NT2/D1 (cell line): ENCODE results near the gene FBXW8.

Experiments
- DNase-seq: peaks from one replicate; pipeline ENCODE4 v3.0.0-alpha.2; 2011; ENCODE audit warnings: low read depth, low spot score
- H3K27me3 ChIP-seq: 2 replicates; pipeline ENCODE4 v1.6.0; 2011; ENCODE audit warnings: mild to moderate bottlenecking; ENCODE audit not compliant: insufficient read length, insufficient read depth
- H3K36me3 ChIP-seq: 2 replicates; pipeline ENCODE4 v1.6.1; 2011; ENCODE audit warnings: mild to moderate bottlenecking, low read length, mixed read lengths; ENCODE audit not compliant: insufficient read depth, insufficient read length
- H3K4me1 ChIP-seq: 2 replicates; pipeline ENCODE4 v1.5.1; 2011; ENCODE audit not compliant: insufficient read depth, insufficient read length
- H3K4me3 ChIP-seq: 2 replicates; pipeline ENCODE4 v1.5.1; 2011; ENCODE audit warnings: low read depth; ENCODE audit not compliant: insufficient read length
- H3K9ac ChIP-seq: 2 replicates; pipeline ENCODE4 v1.6.0; 2011; ENCODE audit warnings: low read depth; ENCODE audit not compliant: insufficient read length
- H3K9me3 ChIP-seq: 2 replicates; pipeline ENCODE4 v1.5.1; 2011; ENCODE audit warnings: mild to moderate bottlenecking, low read length; ENCODE audit not compliant: insufficient read depth
- SUZ12 ChIP-seq: IDR thresholded peaks from 2 replicates; pipeline ENCODE4 v1.6.1; 2011; ENCODE audit not compliant: insufficient read length, insufficient read depth; ENCODE audit errors: extremely low read depth
- YY1 ChIP-seq: IDR thresholded peaks from 2 replicates; pipeline ENCODE4 v1.6.1; 2011; ENCODE audit not compliant: insufficient read length, insufficient read depth
- ZNF274 ChIP-seq: IDR thresholded peaks from 2 replicates; pipeline ENCODE4 v1.6.1; 2011; ENCODE audit warnings: mild to moderate bottlenecking, low read depth, low read length

FBXW8 gene

DNA sequence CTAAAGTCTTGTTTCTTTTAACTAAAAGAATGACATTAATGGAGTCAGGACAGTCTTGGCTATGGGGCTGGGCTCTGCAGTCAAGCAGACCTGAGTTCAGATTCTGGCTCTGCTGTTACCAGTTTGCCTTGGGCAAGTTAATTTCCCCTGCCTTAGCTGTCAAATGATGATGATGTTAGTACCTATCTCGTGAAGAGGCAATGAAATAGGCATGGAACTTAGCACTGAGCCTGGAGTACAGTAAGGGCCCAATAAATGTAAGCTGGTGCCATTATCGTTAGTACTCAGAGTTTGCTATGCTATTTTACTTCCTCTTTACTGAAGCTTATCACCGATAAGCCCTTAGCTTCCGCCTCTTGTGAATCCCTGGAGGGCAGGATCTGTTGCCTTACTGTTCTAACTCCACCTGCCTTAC, 8.5 kb downstream of the FBXW8 start:
- H3K27me3 ChIP-seq, result no peaks in the 10 kb centered on the region
- H3K9ac ChIP-seq, result no peak overlapping the region
- H3K4me3 ChIP-seq, result no peak overlapping the region
- peaks cover 40% of the 10 kb centered on the region for H3K36me3 ChIP-seq
- TF ChIP-seq SUZ12, result no peak
- no peak for TF ChIP-seq YY1
- no peak for TF ChIP-seq ZNF274
- no peaks in the 10 kb centered on the region for H3K9me3 ChIP-seq
- no peak for DNase-seq
- H3K4me1 ChIP-seq, result no peaks in the 10 kb centered on the region

DNA sequence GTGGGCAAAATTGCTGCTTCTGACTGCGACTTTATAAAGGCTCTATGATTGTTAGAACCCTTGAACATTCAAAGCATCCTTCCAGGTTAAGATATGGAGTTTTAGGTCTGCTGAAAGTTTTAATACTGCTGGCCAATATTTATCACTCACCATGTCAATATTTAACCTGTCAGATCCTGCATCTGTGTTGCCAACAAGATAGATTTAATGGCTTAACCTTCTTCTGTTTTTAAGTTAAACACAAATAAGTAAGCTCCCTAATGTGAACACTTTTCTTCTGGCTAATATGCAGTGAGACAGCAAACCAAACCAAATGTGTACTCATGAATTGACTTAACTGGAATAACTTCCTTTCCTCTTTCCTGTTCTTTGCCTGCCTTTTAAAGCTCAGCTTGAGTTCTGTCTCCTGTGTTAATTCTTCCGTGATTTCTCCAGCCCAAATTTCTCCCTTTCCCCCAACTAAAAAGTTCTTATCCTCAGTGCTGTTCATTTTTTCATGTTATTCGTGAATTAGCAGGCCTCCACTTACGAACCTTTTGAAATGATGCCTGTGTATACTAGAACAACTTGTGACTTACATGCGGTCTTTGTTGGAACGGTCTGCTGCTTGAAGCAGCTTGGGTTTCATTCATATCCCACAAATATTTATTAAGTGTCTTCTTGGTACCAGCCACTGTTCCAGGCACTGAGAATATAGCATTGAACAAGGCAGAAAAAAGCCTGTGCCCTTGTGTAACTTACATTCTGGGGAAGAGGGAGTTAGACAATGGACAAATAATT, 9.1 kb downstream of the FBXW8 start:
- Histone ChIP-seq H3K9ac (no peak overlapping the region), H3K36me3 (peaks cover 38% of the 10 kb centered on the region), H3K9me3 (no peaks in the 10 kb centered on the region), H3K27me3 (no peaks in the 10 kb centered on the region), H3K4me3 (no peak overlapping the region), H3K4me1 (no peaks in the 10 kb centered on the region)
- DNase-seq, result no peak
- TF ChIP-seq ZNF274 (no peak), SUZ12 (no peak), YY1 (no peak)

DNA sequence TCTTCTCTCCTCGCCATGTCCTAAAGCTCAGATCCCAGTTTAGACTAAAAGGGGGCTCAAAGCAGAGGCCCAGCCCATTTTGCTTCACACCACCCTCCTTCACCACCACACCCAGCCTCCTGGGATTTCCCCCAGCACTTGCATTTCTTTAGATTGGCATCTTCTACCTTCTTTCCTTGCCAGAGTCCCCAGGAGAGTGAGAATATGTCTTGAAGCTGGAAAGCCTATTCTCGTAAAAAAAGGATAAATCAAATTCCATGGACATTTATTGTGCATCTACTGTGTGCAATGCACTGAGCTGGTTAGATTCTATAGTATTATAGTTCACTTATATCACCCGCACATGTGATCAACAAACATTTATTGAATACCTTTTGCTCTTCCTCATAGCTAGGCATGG, 10.2 kb downstream of the FBXW8 start:
- TF ChIP-seq YY1 (no peak), SUZ12 (no peak), ZNF274 (no peak)
- no peaks in the 10 kb centered on the region for H3K9me3 ChIP-seq
- no peak overlapping the region for H3K9ac ChIP-seq
- peaks cover 2% of the 10 kb centered on the region for H3K4me1 ChIP-seq
- H3K4me3 ChIP-seq, result no peak overlapping the region
- peaks cover 31% of the 10 kb centered on the region for H3K36me3 ChIP-seq
- no peaks in the 10 kb centered on the region for H3K27me3 ChIP-seq
- DNase-seq, result no peak

DNA sequence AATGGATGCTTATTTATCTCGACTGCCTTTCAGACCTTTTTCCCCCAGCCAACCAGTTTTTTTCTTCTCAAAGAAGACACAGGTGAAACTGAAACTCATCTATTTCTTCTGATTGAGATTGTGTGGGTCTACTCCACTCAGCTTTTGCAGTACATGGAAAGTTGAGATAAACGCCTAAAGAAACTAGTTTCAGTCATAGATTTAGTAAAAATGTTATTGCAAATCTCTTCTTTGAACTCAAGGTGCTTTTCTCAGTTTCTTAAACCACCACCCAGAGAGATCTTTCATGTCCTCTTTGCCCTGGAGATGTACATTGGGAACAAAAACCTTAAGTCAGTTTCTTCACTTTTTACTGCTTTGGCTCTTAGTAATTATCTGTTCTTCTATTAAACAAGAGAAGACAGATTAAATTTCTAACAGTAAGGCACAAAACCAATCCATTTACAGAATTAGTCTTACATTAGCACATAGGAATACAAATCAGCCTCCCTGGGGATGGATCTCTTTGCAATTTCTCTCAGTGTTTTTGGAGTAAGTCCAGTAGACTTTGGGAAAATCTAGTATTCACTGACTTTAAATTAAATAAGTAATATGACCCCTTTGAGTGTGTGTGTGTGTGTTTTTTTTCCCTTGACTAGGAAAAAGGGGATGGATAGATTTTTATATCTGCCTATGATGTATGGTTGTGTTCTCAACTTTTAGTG, 11.6 kb downstream of the FBXW8 start:
- Histone ChIP-seq H3K27me3 (no peaks in the 10 kb centered on the region), H3K4me1 (peaks cover 2% of the 10 kb centered on the region), H3K9ac (no peak overlapping the region), H3K36me3 (peaks cover 37% of the 10 kb centered on the region), H3K9me3 (no peaks in the 10 kb centered on the region), H3K4me3 (no peak overlapping the region)
- no peak for DNase-seq
- no peak for TF ChIP-seq ZNF274
- TF ChIP-seq SUZ12, result no peak

DNA sequence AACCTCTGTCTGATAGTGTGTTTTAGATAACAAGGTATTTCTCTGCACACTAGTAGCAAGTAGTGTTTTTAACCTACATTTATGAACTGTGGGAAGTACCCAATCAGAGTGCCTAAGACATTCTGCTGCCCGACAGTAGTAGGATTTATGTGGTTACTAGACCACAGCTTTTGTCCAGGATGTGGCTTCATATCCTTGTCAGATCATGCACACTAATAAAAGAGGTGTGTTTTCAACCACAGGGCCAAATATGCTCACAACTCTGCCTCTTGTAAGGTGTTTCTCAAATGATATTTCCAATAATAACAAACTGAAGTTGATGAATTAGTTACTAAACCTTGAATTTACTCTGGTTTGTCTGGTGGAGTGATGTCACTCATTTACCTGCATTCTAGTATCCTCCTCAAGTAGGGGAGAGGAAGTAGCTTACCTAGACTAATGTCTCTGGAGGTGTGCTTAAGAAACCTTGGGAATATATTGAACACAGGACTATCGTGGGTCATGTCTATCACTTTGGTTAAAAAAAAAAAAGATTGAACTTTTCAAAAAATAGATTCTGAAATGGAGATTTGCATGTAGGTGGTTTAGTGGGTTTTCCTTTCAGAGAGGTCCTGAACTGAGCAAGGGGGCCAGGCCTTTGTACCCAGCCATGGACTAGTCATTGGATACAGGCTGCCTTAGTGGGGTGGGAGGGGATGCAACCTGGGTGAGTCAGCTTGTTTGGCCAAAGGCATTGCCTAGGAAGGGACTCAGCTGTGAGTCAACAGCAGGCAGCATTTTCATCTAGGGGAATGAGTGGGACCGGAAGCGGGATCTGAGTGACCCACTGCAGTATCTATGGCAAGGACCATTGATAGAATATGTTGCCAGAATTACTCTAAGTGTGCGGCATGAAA, 14.1 kb downstream of the FBXW8 start:
- DNase-seq, result no peak
- Histone ChIP-seq H3K4me1 (peaks cover 2% of the 10 kb centered on the region), H3K4me3 (no peak overlapping the region), H3K9me3 (no peaks in the 10 kb centered on the region), H3K9ac (no peak overlapping the region), H3K27me3 (no peaks in the 10 kb centered on the region), H3K36me3 (peaks cover 43% of the 10 kb centered on the region)
- TF ChIP-seq ZNF274 (no peak), YY1 (no peak), SUZ12 (no peak)

DNA sequence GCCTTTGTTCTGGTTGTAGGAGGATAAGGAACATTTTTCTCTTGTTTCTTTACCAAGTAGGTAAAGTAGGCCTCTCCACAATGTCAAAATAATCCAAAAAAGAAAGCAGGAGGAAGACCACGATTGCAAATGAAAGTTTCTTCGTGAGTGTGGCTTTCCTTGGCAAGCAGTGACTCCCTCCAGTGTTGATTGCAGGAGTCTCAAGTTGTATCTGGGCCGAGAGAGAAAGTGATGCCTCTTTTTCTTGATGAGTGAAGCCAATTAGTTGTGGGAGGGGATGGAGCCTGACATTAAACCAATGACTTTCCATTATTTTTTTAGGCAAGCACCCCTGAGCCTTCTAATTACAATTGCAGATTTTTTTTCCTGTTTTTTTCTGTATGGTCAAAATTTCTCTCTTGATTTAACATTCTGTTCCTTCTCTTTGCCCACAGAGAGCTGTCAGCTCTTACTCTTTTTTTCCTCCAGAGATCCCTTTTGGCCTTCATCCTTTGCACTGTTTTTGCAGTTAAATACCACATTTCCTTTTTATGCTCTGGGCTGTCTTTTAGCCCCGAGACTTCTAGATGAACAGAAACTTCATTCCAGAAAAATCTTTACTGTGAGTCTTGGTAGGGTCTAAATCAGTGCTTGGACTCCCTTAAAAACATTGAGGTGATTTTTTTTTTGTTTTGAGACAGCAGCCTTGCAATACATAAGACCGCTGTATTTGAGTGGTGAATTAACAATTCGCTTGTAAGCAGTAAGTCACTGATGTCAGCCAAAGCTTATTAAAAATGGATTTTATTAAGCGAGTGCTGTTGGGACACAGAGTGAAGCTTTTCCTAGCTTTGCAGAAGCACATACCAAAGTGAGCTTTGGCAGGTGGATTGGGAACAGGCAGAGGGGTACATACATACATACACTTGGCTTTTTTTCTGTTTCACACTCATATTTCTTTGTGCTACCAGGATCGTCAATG, 15.8 kb downstream of the FBXW8 start:
- no peak for DNase-seq
- peaks cover 46% of the 10 kb centered on the region for H3K36me3 ChIP-seq
- no peak overlapping the region for H3K9ac ChIP-seq
- H3K27me3 ChIP-seq, result no peaks in the 10 kb centered on the region
- H3K9me3 ChIP-seq, result no peaks in the 10 kb centered on the region
- H3K4me3 ChIP-seq, result no peak overlapping the region
- TF ChIP-seq SUZ12 (no peak), YY1 (no peak), ZNF274 (no peak)
- peaks cover 2% of the 10 kb centered on the region for H3K4me1 ChIP-seq
